GM18909 (cell line): ENCODE measurements around the gene SPAG17.

Experiments
- ATAC-seq: cut with Tn5 transposase; IDR thresholded peaks from one replicate; pipeline ENCODE4 v1.9.1; 2021; ENCODE audit warnings: mild to moderate bottlenecking; ENCODE audit not compliant: unreplicated experiment, poor library complexity

The SPAG17 gene

GRCh38 chr1:118177998-118178397 is 7.0 kb downstream of the SPAG17 start:
- no peak for ATAC-seq

- ATAC-seq = no peak
Observed at GRCh38 chr1:118169016-118169415, 16.0 kb downstream of the SPAG17 start.

GRCh38 chr1:118160806-118161205 is 24.2 kb downstream of the SPAG17 start:
- no peak for ATAC-seq

GRCh38 chr1:118159569-118159968 is 25.5 kb downstream of the SPAG17 start:
- ATAC-seq = no peak

GRCh38 chr1:118158924-118159323 is 26.1 kb downstream of the SPAG17 start:
- ATAC-seq = no peak

- no peak for ATAC-seq
Observed at GRCh38 chr1:118157506-118157905, 27.5 kb downstream of the SPAG17 start.

GRCh38 chr1:118155106-118155505 is 29.9 kb downstream of the SPAG17 start:
- ATAC-seq = no peak

GRCh38 chr1:118154220-118154619 is 30.8 kb downstream of the SPAG17 start:
- ATAC-seq = no peak

- ATAC-seq = no peak
Observed at GRCh38 chr1:118151312-118151937, 33.6 kb downstream of the SPAG17 start.

GRCh38 chr1:118149799-118150198 is 35.2 kb downstream of the SPAG17 start:
- ATAC-seq = no peak

- no peak for ATAC-seq
Observed at GRCh38 chr1:118148034-118148433, 37.0 kb downstream of the SPAG17 start.

GRCh38 chr1:118147522-118147921 is 37.5 kb downstream of the SPAG17 start:
- ATAC-seq = no peak

- ATAC-seq = no peak
Observed at GRCh38 chr1:118145721-118146120, 39.3 kb downstream of the SPAG17 start.

GRCh38 chr1:118144684-118145083 is 40.3 kb downstream of the SPAG17 start:
- ATAC-seq = no peak

GRCh38 chr1:118143831-118144230 is 41.2 kb downstream of the SPAG17 start:
- ATAC-seq = no peak

- no peak for ATAC-seq
Observed at GRCh38 chr1:118143121-118143520, 41.9 kb downstream of the SPAG17 start.

- no peak for ATAC-seq
Observed at GRCh38 chr1:118142546-118142945, 42.5 kb downstream of the SPAG17 start.

GRCh38 chr1:118137900-118138299 is 47.1 kb downstream of the SPAG17 start:
- no peak for ATAC-seq

GRCh38 chr1:118136187-118136941 is 48.7 kb downstream of the SPAG17 start:
- peak; percentile 100 for ATAC-seq

- ATAC-seq = no peak
Observed at GRCh38 chr1:118132000-118132399, 53.0 kb downstream of the SPAG17 start.

GRCh38 chr1:118128761-118129160 is 56.3 kb downstream of the SPAG17 start:
- ATAC-seq = no peak

GRCh38 chr1:118124064-118124463 is 61.0 kb downstream of the SPAG17 start:
- no peak for ATAC-seq
